T-cell (primary cell): Measurements from ENCODE around the gene CA11. TPM values are rescaled to one million over a fixed set of nuclear protein-coding genes. Genes with fewer than 3 reads are reported as not detected.
A peak's percentile ranks its signal among the peaks of the same experiment; 100 is the strongest.

Source experiments
- ATAC-seq, 4 experiments: fragments of 200-7000 bp in 3 of 4; fragments of 150-1000 bp in 1 of 4; cut with Tn5 transposase; replicated peaks in 1 of 4; 1 replicate in 3 of 4; 2 replicates in 1 of 4; pipeline ENCODE4 v1.10.0; 2021; ENCODE audit warnings: moderate library complexity in 3 of 4, mild to moderate bottlenecking in 2 of 4, moderate number of reproducible peaks in 1 of 4
- CTCF ChIA-PET, 2 donors: fragments of 300-600 bp; sonication (Branson Sonifier 250); formaldehyde crosslinking; loops; one replicate each; lab custom pipeline; 2022; ENCODE audit warnings: antibody characterized with exemption in 2 of 2; lab: Charles Lee
- POLR2A ChIA-PET, 2 donors: fragments of 300-600 bp; sonication (Branson Sonifier 250); formaldehyde crosslinking; loops; one replicate each; lab custom pipeline; 2022; ENCODE audit warnings: antibody characterized with exemption in 2 of 2; lab: Charles Lee
- DNase-seq, 35 experiments: peaks; one replicate each; pipeline versions ENCODE4 v3.0.0 to v3.0.0-alpha.2; 2013 to 2023
- H3K27ac ChIP-seq: one replicate; pipeline ENCODE4 v1.5.1; 2013; ENCODE audit warnings: low read length
- H3K27me3 ChIP-seq, 2 experiments: replicated peaks in 1 of 2; 1 replicate in 1 of 2; 2 replicates in 1 of 2; pipeline versions ENCODE4 v1.6.1 to v1.7.0; 2013; ENCODE audit warnings: low read length in 1 of 2, mixed read lengths in 1 of 2; ENCODE audit not compliant: control insufficient read depth in 2 of 2, insufficient read depth in 2 of 2; ENCODE audit errors: extremely low read depth in 1 of 2
- H3K36me3 ChIP-seq, 2 donors: 1 replicate in 1 of 2; 2 replicates in 1 of 2; pipeline versions ENCODE4 v1.6.1 to v1.7.0; 2013; ENCODE audit warnings: low read length in 1 of 2; ENCODE audit not compliant: control insufficient read depth in 2 of 2, insufficient read depth in 1 of 2; ENCODE audit errors: extremely low read depth in 1 of 2
- H3K4me1 ChIP-seq, 2 experiments: 1 replicate in 1 of 2; 2 replicates in 1 of 2; pipeline versions ENCODE4 v1.6.1 to v1.7.0; 2013; ENCODE audit warnings: low read length in 2 of 2, mixed read lengths in 1 of 2; ENCODE audit not compliant: insufficient read depth in 2 of 2, control insufficient read depth in 1 of 2; ENCODE audit errors: extremely low read depth in 1 of 2
- H3K4me3 ChIP-seq, 2 donors: 1 replicate in 1 of 2; 2 replicates in 1 of 2; pipeline versions ENCODE4 v1.5.1 to v1.7.0; 2013; ENCODE audit warnings: mild to moderate bottlenecking in 2 of 2, low read length in 1 of 2, moderate library complexity in 1 of 2; ENCODE audit not compliant: control insufficient read depth in 1 of 2; ENCODE audit errors: extremely low read depth in 1 of 2
- H3K9me3 ChIP-seq: 2 replicates; pipeline ENCODE4 v1.7.0; 2013
- H3K27ac Mint-ChIP-seq, 2 donors: one replicate each; pipeline ENCODE4 v1.8.0; 2020 to 2021; ENCODE audit warnings: mild to moderate bottlenecking in 2 of 2, mixed read lengths in 2 of 2
- H3K27me3 Mint-ChIP-seq, 2 donors: one replicate each; pipeline ENCODE4 v1.8.0; 2021 to 2022; ENCODE audit warnings: mixed read lengths in 2 of 2
- H3K36me3 Mint-ChIP-seq: one replicate; pipeline ENCODE4 v1.8.0; 2021; ENCODE audit warnings: mixed read lengths
- H3K4me1 Mint-ChIP-seq, 3 donors: one replicate each; pipeline ENCODE4 v1.8.0; 2020 to 2022; ENCODE audit warnings: mixed read lengths in 3 of 3, mild to moderate bottlenecking in 1 of 3
- H3K4me3 Mint-ChIP-seq, 3 donors: one replicate each; pipeline ENCODE4 v1.8.0; 2020 to 2022; ENCODE audit warnings: mild to moderate bottlenecking in 3 of 3, mixed read lengths in 3 of 3, moderate library complexity in 3 of 3
- H3K9me3 Mint-ChIP-seq, 3 donors: one replicate each; pipeline ENCODE4 v1.8.0; 2020 to 2022; ENCODE audit warnings: mixed read lengths in 3 of 3
- whole genome bisulfite sequencing: methylation state at CpG from one replicate; pipeline ENCODE4 v1.1.5; 2013; ENCODE audit warnings: missing lambda C conversion rate; ENCODE audit not compliant: insufficient coverage; 5-methylcytosine and 5-hydroxymethylcytosine counted together
- total RNA-seq, 35 experiments: library from RNA in 6 of 35; stranded (reverse) in 6 of 35; fragments of 120-200 nt in 1 of 35; gene quantifications; one replicate each; pipeline versions ENCODE4 v1.2.1 to v1.2.4 and lab custom pipeline; 2013 to 2026

CA11 gene
- total RNA-seq, 5 donors from 2014 or later (not counting 1 experiment from before 2014, with no cell fraction given), result 8.0 to 18.5 (median 11.0) TPM

- no peak overlapping the region for H3K27ac ChIP-seq
- H3K36me3 ChIP-seq, result no peaks in the 10 kb centered on the region
- peaks cover 0 to 25% of the 10 kb centered on the region in 2 experiments for H3K4me1 ChIP-seq
- H3K9me3 Mint-ChIP-seq, result no peaks in the 10 kb centered on the region
- no peak overlapping the region for H3K4me3 ChIP-seq
- CTCF ChIA-PET, result interaction anchor here in 1 of 2 donors (0.7 kb wide), 1 partner anchor 115 kb away, joined by 3 read pairs; no protein-coding TSS in a partner anchor
- 85% methylated on average over 26 of the region's 30 CpGs for WGBS
- H3K4me3 Mint-ChIP-seq, result no peak overlapping the region
- ATAC-seq, result no peak
- no peak overlapping the region for H3K27ac Mint-ChIP-seq
- POLR2A ChIA-PET, result no interaction called here
- DNase-seq, result no peak
- no peaks in the 10 kb centered on the region for H3K9me3 ChIP-seq
- peaks cover 0 to 17% (median 9%) of the 10 kb centered on the region in 3 donors for H3K4me1 Mint-ChIP-seq
- peaks cover 0 to 20% of the 10 kb centered on the region in 2 experiments for H3K27me3 ChIP-seq
- H3K36me3 Mint-ChIP-seq, result no peaks in the 10 kb centered on the region
- no peaks in the 10 kb centered on the region for H3K27me3 Mint-ChIP-seq
These were observed 46.8 kb downstream of the CA11 start for GRCh38 chr19:48598996-48599700.

GRCh38 chr19:48596679-48597465 lies 49.1 kb downstream of the CA11 start:
- CTCF ChIA-PET, result interaction anchor here in 1 of 2 donors (0.6 kb wide), 1 partner anchor 263 kb away, joined by 3 read pairs; no protein-coding TSS in a partner anchor
- Histone ChIP-seq H3K4me1 (peaks cover 0 to 28% of the 10 kb centered on the region in 2 experiments), H3K4me3 (peak overlapping the region in 1 of 2 donors; percentile 44), H3K9me3 (no peaks in the 10 kb centered on the region), H3K27ac (peak overlapping the region; percentile 75), H3K36me3 (no peaks in the 10 kb centered on the region), H3K27me3 (peaks cover 0 to 20% of the 10 kb centered on the region in 2 experiments)
- H3K9me3 Mint-ChIP-seq, result no peaks in the 10 kb centered on the region
- H3K4me3 Mint-ChIP-seq, result peak overlapping the region; percentile 51 to 75 (median 70)
- ATAC-seq (peak; percentile 74 to 89 (median 83)), DNase-seq (peak in 28 of 35 experiments; percentile 25 to 74 (median 40))
- H3K27me3 Mint-ChIP-seq, result no peaks in the 10 kb centered on the region
- H3K4me1 Mint-ChIP-seq, result peaks cover 0 to 24% (median 9%) of the 10 kb centered on the region in 3 donors
- 72% methylated on average over 30 of the region's 39 CpGs for WGBS
- POLR2A ChIA-PET, result interaction anchor here in 1 of 2 donors (0.7 kb wide), 1 partner anchor 74 kb away, joined by 7 read pairs; no protein-coding TSS in a partner anchor
- H3K36me3 Mint-ChIP-seq, result no peaks in the 10 kb centered on the region
- peak overlapping the region; percentile 86 to 88 for H3K27ac Mint-ChIP-seq

GRCh38 chr19:48596237-48596636 lies 49.8 kb downstream of the CA11 start:
- POLR2A ChIA-PET, result no interaction called here
- H3K27ac ChIP-seq, result peak overlapping the region; percentile 75
- H3K9me3 ChIP-seq, result no peaks in the 10 kb centered on the region
- peaks cover 0 to 20% of the 10 kb centered on the region in 2 experiments for H3K27me3 ChIP-seq
- CTCF ChIA-PET, result interaction anchor here in 1 of 2 donors (0.6 kb wide), 1 partner anchor 1334 kb away, joined by 3 read pairs; no protein-coding TSS in a partner anchor
- Mint-ChIP-seq H3K4me1 (peaks cover 0 to 27% (median 9%) of the 10 kb centered on the region in 3 donors), H3K9me3 (no peaks in the 10 kb centered on the region), H3K27ac (peak overlapping the region; percentile 86 to 88), H3K4me3 (peak overlapping the region in 2 of 3 donors; percentile 70 to 75), H3K36me3 (no peaks in the 10 kb centered on the region), H3K27me3 (no peaks in the 10 kb centered on the region)
- H3K4me3 ChIP-seq, result peak overlapping the region in 1 of 2 donors; percentile 44
- ATAC-seq, result no peak
- no peak for DNase-seq
- WGBS, result 100% methylated on average over 1 of the region's 4 CpGs
- peaks cover 0 to 28% of the 10 kb centered on the region in 2 experiments for H3K4me1 ChIP-seq
- H3K36me3 ChIP-seq, result no peaks in the 10 kb centered on the region

DNA sequence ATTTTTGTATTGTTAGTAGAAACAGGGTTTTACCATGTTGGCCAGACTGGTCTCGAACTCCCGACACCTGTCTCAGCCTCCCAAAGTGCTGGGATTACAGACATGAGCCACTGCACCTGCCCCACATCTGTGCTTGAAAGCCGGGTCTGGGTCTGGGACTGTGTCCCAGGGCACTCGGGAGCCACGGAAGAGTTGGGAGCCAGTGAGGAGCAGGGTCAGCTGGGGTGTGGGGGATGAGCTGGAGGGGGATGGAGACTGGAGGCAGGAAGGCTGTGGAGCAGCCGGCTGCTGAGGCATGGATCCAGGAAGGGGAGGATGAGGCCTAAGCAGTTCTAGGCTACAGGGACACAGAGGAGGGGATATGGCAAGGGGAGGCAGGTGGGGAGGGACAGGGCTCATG lies 50.2 kb downstream of the CA11 start:
- POLR2A ChIA-PET, result interaction anchor here in 1 of 2 donors (0.6 kb wide), 1 partner anchor 90 kb away, joined by 5 read pairs; no protein-coding TSS in a partner anchor
- no peaks in the 10 kb centered on the region for H3K9me3 ChIP-seq

DNA sequence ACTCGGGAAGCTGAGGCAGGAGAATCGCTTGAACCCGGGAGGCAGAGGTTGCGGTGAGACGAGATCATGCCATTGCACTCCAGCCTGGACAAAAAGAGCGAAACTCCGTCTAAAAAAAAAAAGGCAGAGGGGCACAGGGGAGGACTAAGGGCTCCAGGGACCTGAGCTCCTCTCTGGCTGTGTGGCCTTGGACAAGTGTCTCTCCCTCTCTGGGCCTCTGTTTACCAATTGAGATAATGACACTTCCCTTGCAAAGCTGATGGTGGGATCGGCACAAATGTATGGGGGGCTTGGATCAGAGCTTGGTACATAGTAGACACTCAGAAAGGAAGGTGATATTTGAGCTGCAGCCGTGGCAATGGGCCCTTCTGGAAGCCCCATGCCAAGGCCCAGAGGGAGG lies 50.8 kb downstream of the CA11 start:
- Mint-ChIP-seq H3K4me3 (peak overlapping the region; percentile 0 to 68 (median 21)), H3K9me3 (no peaks in the 10 kb centered on the region), H3K27me3 (peaks cover 0 to 2% of the 10 kb centered on the region in 2 donors), H3K4me1 (peaks cover 0 to 27% (median 9%) of the 10 kb centered on the region in 3 donors), H3K27ac (peak overlapping the region in 1 of 2 donors; percentile 86), H3K36me3 (no peaks in the 10 kb centered on the region)
- 83% methylated on average over 8 of the region's 9 CpGs for WGBS
- Histone ChIP-seq H3K9me3 (no peaks in the 10 kb centered on the region), H3K36me3 (no peaks in the 10 kb centered on the region), H3K4me3 (no peak overlapping the region), H3K27ac (no peak overlapping the region), H3K4me1 (peaks cover 0 to 28% of the 10 kb centered on the region in 2 experiments), H3K27me3 (peaks cover 0 to 19% of the 10 kb centered on the region in 2 experiments)
- POLR2A ChIA-PET, result interaction anchor here in 1 of 2 donors (0.6 kb wide), 1 partner anchor 89 kb away, joined by 5 read pairs; no protein-coding TSS in a partner anchor
- DNase-seq (no peak), ATAC-seq (no peak)
- CTCF ChIA-PET, result interaction anchor here in 1 of 2 donors (0.6 to 1.8 kb wide), 3 partner anchors 11 to 1351 kb away, joined by 3 to 7 read pairs (median 6); no protein-coding TSS in a partner anchor

More for the DNA sequence above, 50.2 kb downstream of the CA11 start:
- peaks cover 0 to 17% of the 10 kb centered on the region in 2 experiments for H3K27me3 ChIP-seq
- no peaks in the 10 kb centered on the region for H3K36me3 Mint-ChIP-seq
- no peaks in the 10 kb centered on the region for H3K9me3 Mint-ChIP-seq
- peak overlapping the region in 1 of 2 donors; percentile 44 for H3K4me3 ChIP-seq
- H3K4me3 Mint-ChIP-seq, result peak overlapping the region in 2 of 3 donors; percentile 45 to 70
- ATAC-seq, result no peak
- peak overlapping the region; percentile 44 to 86 for H3K27ac Mint-ChIP-seq
- no peaks in the 10 kb centered on the region for H3K27me3 Mint-ChIP-seq
- peaks cover 0 to 27% (median 9%) of the 10 kb centered on the region in 3 donors for H3K4me1 Mint-ChIP-seq
- DNase-seq, result no peak
- peak overlapping the region; percentile 75 for H3K27ac ChIP-seq
- peaks cover 0 to 28% of the 10 kb centered on the region in 2 experiments for H3K4me1 ChIP-seq
- CTCF ChIA-PET, result interaction anchor here in 1 of 2 donors (0.6 to 1.8 kb wide), 4 partner anchors 12 to 1352 kb away, joined by 3 to 7 read pairs (median 4); no protein-coding TSS in a partner anchor
- WGBS, result 91% methylated on average over 6 of the region's 6 CpGs
- H3K36me3 ChIP-seq, result no peaks in the 10 kb centered on the region
